H1 (cell line): ENCODE data around the gene CCNI2. TPM values are rescaled to one million over a fixed set of nuclear protein-coding genes. Genes with fewer than 3 reads are reported as not detected.

Experiments
- CTCF ChIA-PET: fragments of 300-600 bp; sonication (Branson Sonifier 250); formaldehyde crosslinking; loops from one replicate; lab custom pipeline; 2021; ENCODE audit not compliant: partially characterized antibody; lab: Charles Lee
- POLR2A ChIA-PET: fragments of 300-600 bp; sonication (Branson Sonifier 250); formaldehyde crosslinking; loops from one replicate; lab custom pipeline; 2021; ENCODE audit warnings: inconsistent platforms; ENCODE audit not compliant: partially characterized antibody; lab: Charles Lee
- DNase-seq, 2 experiments: peaks; one replicate each; pipeline versions ENCODE4 v3.0.0 to v3.0.0-alpha.2; 2010 to 2022; ENCODE audit warnings: low spot score in 2 of 2, low read depth in 1 of 2, mixed read lengths in 1 of 2
- FAIRE-seq: peaks from 2 replicates; lab custom pipeline; 2011; peaks lifted over from hg19 to GRCh38; lab: Jason Lieb, UNC
- H2AFZ ChIP-seq: 2 replicates; pipeline ENCODE4 v1.8.1; 2012; ENCODE audit warnings: low read length, inconsistent platforms
- H2AK5ac ChIP-seq: 2 replicates; pipeline ENCODE4 v1.6.1; 2013; ENCODE audit warnings: low read depth, low read length
- H2BK120ac ChIP-seq: replicated peaks from 2 replicates; pipeline ENCODE3; 2013; ENCODE audit warnings: low read depth, low read length, inconsistent platforms
- H2BK12ac ChIP-seq: 2 replicates; pipeline ENCODE4 v1.6.1; 2013; ENCODE audit warnings: low read depth, low read length
- H2BK15ac ChIP-seq: 2 replicates; pipeline ENCODE4 v1.6.1; 2013; ENCODE audit warnings: low read length
- H2BK20ac ChIP-seq: 2 replicates; pipeline ENCODE4 v1.6.1; 2013; ENCODE audit warnings: low read length
- H2BK5ac ChIP-seq: 2 replicates; pipeline ENCODE4 v1.6.1; 2013; ENCODE audit warnings: low read depth, low read length
- H3K14ac ChIP-seq: 2 replicates; pipeline ENCODE4 v1.6.1; 2013; ENCODE audit warnings: inconsistent platforms; ENCODE audit not compliant: insufficient read length
- H3K18ac ChIP-seq: 2 replicates; pipeline ENCODE4 v1.6.1; 2013; ENCODE audit warnings: low read length; ENCODE audit errors: extremely low read depth
- H3K23ac ChIP-seq: 2 replicates; pipeline ENCODE4 v1.6.1; 2013; ENCODE audit warnings: inconsistent platforms; ENCODE audit not compliant: insufficient read length
- H3K23me2 ChIP-seq: 2 replicates; pipeline ENCODE4 v1.6.1; 2013; ENCODE audit warnings: low read depth, low read length
- H3K27ac ChIP-seq: 2 replicates; pipeline ENCODE4 v1.6.1; 2011; ENCODE audit warnings: low read depth, low read length, inconsistent platforms
- H3K27me3 ChIP-seq, 4 experiments: replicated peaks in 1 of 4; 1 replicate in 1 of 4; 2 replicates in 3 of 4; pipeline versions ENCODE4 v1.6.1 to v1.8.1; 2011 to 2013; ENCODE audit warnings: low read length in 3 of 4, mild to moderate bottlenecking in 3 of 4, inconsistent platforms in 2 of 4, mixed read lengths in 2 of 4, moderate library complexity in 1 of 4; ENCODE audit not compliant: control insufficient read depth in 3 of 4, insufficient read depth in 3 of 4; ENCODE audit errors: extremely low read depth in 1 of 4
- H3K36me3 ChIP-seq, 4 experiments: 2 replicates each; pipeline versions ENCODE4 v1.6.1 to v1.8.1; 2011 to 2013; ENCODE audit warnings: mild to moderate bottlenecking in 4 of 4, low read length in 3 of 4, moderate library complexity in 2 of 4, control low read depth in 1 of 4, inconsistent platforms in 1 of 4; ENCODE audit not compliant: insufficient read depth in 4 of 4, control insufficient read depth in 2 of 4
- H3K4ac ChIP-seq: replicated peaks from 2 replicates; pipeline ENCODE3; 2013; ENCODE audit warnings: low read length, low read depth, mixed read lengths, inconsistent platforms; ENCODE audit not compliant: insufficient read length
- H3K4me1 ChIP-seq, 4 experiments: replicated peaks in 1 of 4; 1 replicate in 1 of 4; 2 replicates in 3 of 4; pipeline versions ENCODE4 v1.6.1 to v1.8.1; 2011 to 2013; ENCODE audit warnings: low read length in 3 of 4, inconsistent platforms in 2 of 4, mixed read lengths in 1 of 4; ENCODE audit not compliant: insufficient read depth in 4 of 4, control insufficient read depth in 3 of 4
- H3K4me2 ChIP-seq, 2 experiments: 2 replicates each; pipeline versions ENCODE4 v1.6.1 to v1.8.1; 2011 to 2013; ENCODE audit warnings: low read depth in 2 of 2, low read length in 2 of 2, control low read depth in 1 of 2, inconsistent platforms in 1 of 2, mild to moderate bottlenecking in 1 of 2; ENCODE audit not compliant: insufficient read depth in 1 of 2
- H3K4me3 ChIP-seq, 4 experiments: fragments of 200-600, 300-600 bp in 1 of 4; sonication (generic), shearing (Covaris generic), sonication (Bioruptor Twin) in 1 of 4; 2 replicates each; pipeline versions ENCODE4 v1.5.1 to v1.8.1; 2011 to 2016; ENCODE audit warnings: low read length in 4 of 4, low read depth in 3 of 4, control low read depth in 2 of 4, inconsistent platforms in 2 of 4, mild to moderate bottlenecking in 2 of 4, mixed read lengths in 1 of 4, moderate library complexity in 1 of 4; ENCODE audit not compliant: insufficient read depth in 2 of 4; ENCODE audit errors: extremely low read depth in 1 of 4
- H3K56ac ChIP-seq: replicated peaks from 2 replicates; pipeline ENCODE3; 2013; ENCODE audit warnings: low read depth, mild to moderate bottlenecking, mixed read lengths, low read length, inconsistent platforms; ENCODE audit not compliant: insufficient read length
- H3K79me1 ChIP-seq: 2 replicates; pipeline ENCODE4 v1.6.1; 2013; ENCODE audit warnings: low read depth, low read length, control low read depth
- H3K79me2 ChIP-seq, 2 experiments: 2 replicates each; pipeline versions ENCODE4 v1.6.1 to v1.8.1; 2012 to 2013; ENCODE audit warnings: low read length in 2 of 2, mild to moderate bottlenecking in 2 of 2, inconsistent platforms in 1 of 2; ENCODE audit not compliant: insufficient read depth in 2 of 2, control insufficient read depth in 1 of 2
- H3K9ac ChIP-seq, 4 experiments: replicated peaks in 1 of 4; 1 replicate in 1 of 4; 2 replicates in 3 of 4; pipeline versions ENCODE4 v1.6.1 to v1.8.1; 2011 to 2013; ENCODE audit warnings: low read depth in 3 of 4, low read length in 3 of 4, control low read depth in 2 of 4, mild to moderate bottlenecking in 2 of 4, moderate library complexity in 2 of 4, inconsistent platforms in 1 of 4; ENCODE audit errors: extremely low read depth in 1 of 4
- H3K9me3 ChIP-seq, 2 experiments: 2 replicates each; pipeline versions ENCODE4 v1.6.1 to v1.8.1; 2012 to 2013; ENCODE audit warnings: mild to moderate bottlenecking in 2 of 2, moderate library complexity in 2 of 2, control low read depth in 1 of 2, inconsistent platforms in 1 of 2, low read depth in 1 of 2, low read length in 1 of 2, mixed read lengths in 1 of 2; ENCODE audit not compliant: insufficient read depth in 2 of 2
- H4K20me1 ChIP-seq, 2 experiments: replicated peaks in 1 of 2; 2 replicates each; pipeline versions ENCODE3 to v1.8.1; 2011 to 2013; ENCODE audit warnings: inconsistent platforms in 2 of 2, low read length in 2 of 2, mild to moderate bottlenecking in 1 of 2; ENCODE audit not compliant: insufficient read depth in 2 of 2, control insufficient read depth in 1 of 2
- H4K5ac ChIP-seq: 2 replicates; pipeline ENCODE4 v1.6.1; 2013; ENCODE audit warnings: low read length, low read depth, mixed read lengths, inconsistent platforms; ENCODE audit not compliant: insufficient read length
- H4K8ac ChIP-seq: 2 replicates; pipeline ENCODE4 v1.8.0; 2013; ENCODE audit warnings: mild to moderate bottlenecking, moderate library complexity, low read length, inconsistent platforms; ENCODE audit not compliant: insufficient read depth; ENCODE audit errors: extremely low read depth
- H4K91ac ChIP-seq: replicated peaks from 2 replicates; pipeline ENCODE3; 2013; ENCODE audit warnings: low read length, mixed read lengths, inconsistent platforms; ENCODE audit not compliant: insufficient read length
- CEBPB ChIP-seq: IDR thresholded peaks from 2 replicates; pipeline ENCODE4 v1.6.1; 2012; ENCODE audit warnings: low read depth, low read length
- JUN ChIP-seq: IDR thresholded peaks from 2 replicates; pipeline ENCODE4 v1.6.1; 2011; ENCODE audit warnings: low read depth, mild to moderate bottlenecking, improper control_type of control experiment, low read length
- PHF8 ChIP-seq: fragments of 200-600 bp; sonication (generic); conservative IDR thresholded peaks from 2 replicates; pipeline ENCODE4 v1.7.1; 2012; ENCODE audit warnings: low read depth, mild to moderate bottlenecking, inconsistent platforms, low read length, moderate library complexity
- TEAD4 ChIP-seq: IDR thresholded peaks from 2 replicates; pipeline ENCODE4 v1.6.1; 2012; ENCODE audit warnings: low read depth, low read length, inconsistent platforms, mixed read lengths
- WGBS, 2 experiments: shearing (Covaris generic) in 1 of 2; methylation state at CpG; one replicate each; pipeline versions ENCODE4 v1.1.6 to v1.1.7; 2013 to 2015; ENCODE audit warnings: low lambda C conversion rate in 2 of 2, mixed read lengths in 2 of 2, inconsistent platforms in 1 of 2, low coverage in 1 of 2, missing lambda C conversion rate in 1 of 2; ENCODE audit not compliant: insufficient replicate concordance in 2 of 2, insufficient coverage in 1 of 2, insufficient read length in 1 of 2; ENCODE audit errors: extremely low coverage in 1 of 2, missing lambda C conversion rate in 1 of 2; 5-methylcytosine and 5-hydroxymethylcytosine counted together
- long read RNA-seq, 2 experiments: library from RNA in 1 of 2; library from capped mRNA in 1 of 2; stranded (forward); transcript quantifications; one replicate each; pipeline ENCODE4 v2.0.0, GENCODE V29; 2021; ENCODE audit warnings: inconsistent platforms in 1 of 2
- polyA minus RNA-seq, 3 experiments: library from RNA; depleted of rRNA, polyadenylated mRNA; stranded (reverse); fragments of >200 nt; gene quantifications; 1 replicate in 2 of 3; 2 replicates in 1 of 3; pipeline ENCODE4 v1.2.3, GENCODE V29; 2011
- polyA plus RNA-seq, 7 experiments: library from polyadenylated mRNA; depleted of rRNA in 3 of 7; stranded (reverse) in 5 of 7; unstranded in 2 of 7; fragments of >200 nt in 5 of 7; fragments of 200-250 nt in 2 of 7; gene quantifications; 1 replicate in 5 of 7; 2 replicates in 1 of 7; 4 replicates in 1 of 7; pipeline versions ENCODE4 v1.2.1 to v1.2.3, GENCODE V29; 2011 to 2013; ENCODE audit warnings: missing spikeins in 2 of 7, mixed read lengths in 2 of 7
- total RNA-seq: library from RNA; stranded (reverse); fragmentation: NEBNext Ultra II Directional; extraction: Animal tissue kit (Norgen Biotek cat#: 25700); gene quantifications from 2 replicates; pipeline ENCODE4 v1.2.1, GENCODE V29; 2021
- TF ChIP-seq, protein P1 (sequence below), 3 experiments: IDR thresholded peaks; 1 replicate in 2 of 3; 2 replicates in 1 of 3; pipeline versions ENCODE4 v1.5.1 to v1.6.1; 2011; ENCODE audit warnings: low read length in 3 of 3, mild to moderate bottlenecking in 3 of 3, inconsistent platforms in 2 of 3, low read depth in 1 of 3, moderate library complexity in 1 of 3; ENCODE audit not compliant: insufficient read depth in 1 of 3; ENCODE audit errors: control extremely low read depth in 1 of 3

Gene CCNI2, protein sequence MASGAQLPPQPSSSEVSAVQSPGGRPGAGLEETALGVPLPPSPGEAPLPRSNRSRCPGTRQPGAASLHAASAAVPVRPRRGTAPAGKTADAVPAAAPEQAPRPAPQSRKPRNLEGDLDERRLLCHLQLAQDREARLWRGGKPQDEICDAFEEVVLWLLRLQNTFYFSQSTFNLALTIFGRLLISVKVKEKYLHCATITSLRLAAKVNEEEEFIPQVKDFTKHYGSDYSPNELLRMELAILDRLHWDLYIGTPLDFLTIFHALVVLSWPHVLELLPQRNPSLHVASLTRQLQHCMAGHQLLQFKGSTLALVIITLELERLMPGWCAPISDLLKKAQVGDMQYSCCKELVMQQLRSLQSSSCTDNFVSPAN
- total RNA-seq (1.4 TPM in 2 replicates), polyA plus RNA-seq (2011; rRNA removed) (1.3 and 2.3 TPM in 2 replicates), polyA minus RNA-seq (2011; rRNA and poly(A)+ RNA removed) (0.66 and 2.6 TPM in 2 replicates)
- 1.2 TPM for polyA plus RNA-seq (2011; cell fraction: cytosol; rRNA removed)
- 3.9 TPM for polyA plus RNA-seq (2011; cell fraction: nucleus; rRNA removed)
- 0.73 to 1.4 TPM (median 1.3 TPM) in 4 replicates for polyA plus RNA-seq (2012, experiment 1 of 2)
- polyA plus RNA-seq (2012, experiment 2 of 2), result 0.96 TPM
- polyA plus RNA-seq (2013, experiment 1 of 2), result 0.67 TPM
- 1.0 TPM for polyA plus RNA-seq (2013, experiment 2 of 2)
- polyA minus RNA-seq (2011; cell fraction: cytosol; rRNA and poly(A)+ RNA removed), result not detected
- 5.8 TPM for polyA minus RNA-seq (2011; cell fraction: nucleus; rRNA and poly(A)+ RNA removed)
- long read RNA-seq, experiment 1, result 0 reads
- long read RNA-seq, experiment 2, partial matches to known transcripts, result 0 of 1 reads
- long read RNA-seq, experiment 2, other reads (novel, unspliced or antisense), result 1 of 1 reads

DNA sequence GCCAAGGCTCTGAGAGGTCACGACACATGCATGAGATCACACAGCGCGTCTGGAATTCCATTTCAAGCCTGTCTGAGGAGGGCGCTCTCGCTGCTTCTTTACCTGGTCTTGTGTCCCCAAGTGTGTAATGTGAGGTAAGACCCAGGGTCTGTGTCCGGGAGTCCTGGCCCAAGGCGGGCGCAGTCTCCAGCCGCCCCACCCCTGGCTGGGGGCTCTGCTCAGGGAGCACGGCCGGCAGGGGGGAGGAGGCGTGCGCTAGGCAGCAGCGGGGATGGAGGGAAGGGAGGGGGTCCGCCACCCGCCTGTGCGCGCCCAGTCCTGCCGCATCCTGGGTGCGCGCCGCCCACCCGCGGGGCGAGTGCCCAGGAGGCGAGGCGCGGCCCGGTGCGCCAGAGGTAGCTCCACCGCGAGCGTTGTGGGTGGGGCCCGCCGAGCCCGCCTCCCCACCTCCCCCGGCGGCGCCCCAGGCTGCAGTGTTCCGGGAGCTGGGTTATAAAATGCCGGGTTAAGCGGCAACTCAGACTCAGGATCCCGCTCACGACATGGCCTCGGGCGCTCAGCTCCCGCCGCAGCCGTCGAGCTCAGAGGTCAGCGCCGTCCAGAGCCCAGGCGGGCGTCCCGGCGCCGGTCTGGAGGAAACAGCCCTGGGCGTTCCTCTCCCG, at the start of gene CCNI2:
Gene CCNI2, plus strand, starts transcription at position 473 of the 662 bp plus-strand sequence. Its CDS starts 70 bp downstream, at position 543.
- Histone ChIP-seq H3K4me1 (peaks cover 0 to 4% (median 0%) of the 10 kb centered on the region in 4 experiments; a peak in 2 of 7 replicates), H2BK5ac (no peak within 1 kb of the TSS), H2AK5ac (no peak within 1 kb of the TSS), H2BK120ac (no peak within 1 kb of the TSS), H3K23ac (no peak within 1 kb of the TSS), H2BK20ac (no peak within 1 kb of the TSS), H4K91ac (no peak within 1 kb of the TSS), H3K56ac (no peak within 1 kb of the TSS), H3K23me2 (peaks cover 7% of the 10 kb centered on the region; the same call in 1 of the 2 replicates), H4K5ac (no peak within 1 kb of the TSS), H3K9ac (peak within 1 kb of the TSS in 2 of 4 experiments; percentile 25 to 26; a peak in 2 of 7 replicates), H3K14ac (no peak within 1 kb of the TSS), H2BK15ac (peak within 1 kb of the TSS; percentile 72; the same call in 1 of the 2 replicates), H4K20me1 (no peaks in the 10 kb centered on the region), H3K18ac (no peak within 1 kb of the TSS; the same call in 1 of the 2 replicates), H2BK12ac (no peak within 1 kb of the TSS), H3K79me1 (no peaks in the 10 kb centered on the region), H3K4me3 (peak within 1 kb of the TSS; percentile 35 to 65 (median 46)), H3K9me3 (no peaks in the 10 kb centered on the region), H3K79me2 (no peaks in the 10 kb centered on the region), H3K4ac (no peak within 1 kb of the TSS), H3K27me3 (peaks cover 23 to 45% (median 36%) of the 10 kb centered on the region in 4 experiments), H2AFZ (peak within 1 kb of the TSS; percentile 66; the same call in 1 of the 2 replicates), H3K36me3 (peaks cover 0 to 7% (median 0%) of the 10 kb centered on the region in 4 experiments; a peak in 1 of 8 replicates), H4K8ac (peak within 1 kb of the TSS; percentile 66), H3K27ac (no peak within 1 kb of the TSS), H3K4me2 (peak within 1 kb of the TSS; percentile 75 to 80)
- POLR2A ChIA-PET, result interaction anchor here (0.7 to 2.0 kb wide), 9 partner anchors 10 to 284 kb away, joined by 3 to 9 read pairs (median 4); partner anchors contain the start of genes KIF3A and SEPTIN8
- FAIRE-seq, result peak; percentile 90
- 5% methylated on average over 22 of the region's 59 CpGs; no CpG with 5 or more reads in 1 of the 2 experiments for WGBS, 2 experiments
- CTCF ChIA-PET, result interaction anchor here (0.6 to 18.2 kb wide), 25 partner anchors 9 to 418 kb away, joined by 3 to 322 read pairs (median 4); partner anchors contain the start of genes KIF3A and SHROOM1
- DNase-seq, result peak in 1 of 2 experiments; percentile 78
- TF ChIP-seq TEAD4 (peak; percentile 95), PHF8 (0 out of 2 replicates have a peak, but pooled peaks have one; percentile 22), CEBPB (no peak), JUN (no peak)
- TF ChIP-seq, protein P1, sequence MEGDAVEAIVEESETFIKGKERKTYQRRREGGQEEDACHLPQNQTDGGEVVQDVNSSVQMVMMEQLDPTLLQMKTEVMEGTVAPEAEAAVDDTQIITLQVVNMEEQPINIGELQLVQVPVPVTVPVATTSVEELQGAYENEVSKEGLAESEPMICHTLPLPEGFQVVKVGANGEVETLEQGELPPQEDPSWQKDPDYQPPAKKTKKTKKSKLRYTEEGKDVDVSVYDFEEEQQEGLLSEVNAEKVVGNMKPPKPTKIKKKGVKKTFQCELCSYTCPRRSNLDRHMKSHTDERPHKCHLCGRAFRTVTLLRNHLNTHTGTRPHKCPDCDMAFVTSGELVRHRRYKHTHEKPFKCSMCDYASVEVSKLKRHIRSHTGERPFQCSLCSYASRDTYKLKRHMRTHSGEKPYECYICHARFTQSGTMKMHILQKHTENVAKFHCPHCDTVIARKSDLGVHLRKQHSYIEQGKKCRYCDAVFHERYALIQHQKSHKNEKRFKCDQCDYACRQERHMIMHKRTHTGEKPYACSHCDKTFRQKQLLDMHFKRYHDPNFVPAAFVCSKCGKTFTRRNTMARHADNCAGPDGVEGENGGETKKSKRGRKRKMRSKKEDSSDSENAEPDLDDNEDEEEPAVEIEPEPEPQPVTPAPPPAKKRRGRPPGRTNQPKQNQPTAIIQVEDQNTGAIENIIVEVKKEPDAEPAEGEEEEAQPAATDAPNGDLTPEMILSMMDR (IDR thresholded peaks at IDR 0.05; ENCODE audit: control extremely low read depth in 1 of 3, insufficient read depth in 1 of 3, low read depth in 1 of 3, low read length in 3 of 3), result peak; percentile 71 to 80 (median 74)
